DLD1 (cell line): Measurements from ENCODE around the gene RAB14.

ENCODE experiments used
- in situ Hi-C: cut with HindIII; loops from 2 replicates; pipeline ENCODE4 v1.10.0; 2017; ENCODE audit warnings: low sequenced_read_pairs

The RAB14 gene

DNA sequence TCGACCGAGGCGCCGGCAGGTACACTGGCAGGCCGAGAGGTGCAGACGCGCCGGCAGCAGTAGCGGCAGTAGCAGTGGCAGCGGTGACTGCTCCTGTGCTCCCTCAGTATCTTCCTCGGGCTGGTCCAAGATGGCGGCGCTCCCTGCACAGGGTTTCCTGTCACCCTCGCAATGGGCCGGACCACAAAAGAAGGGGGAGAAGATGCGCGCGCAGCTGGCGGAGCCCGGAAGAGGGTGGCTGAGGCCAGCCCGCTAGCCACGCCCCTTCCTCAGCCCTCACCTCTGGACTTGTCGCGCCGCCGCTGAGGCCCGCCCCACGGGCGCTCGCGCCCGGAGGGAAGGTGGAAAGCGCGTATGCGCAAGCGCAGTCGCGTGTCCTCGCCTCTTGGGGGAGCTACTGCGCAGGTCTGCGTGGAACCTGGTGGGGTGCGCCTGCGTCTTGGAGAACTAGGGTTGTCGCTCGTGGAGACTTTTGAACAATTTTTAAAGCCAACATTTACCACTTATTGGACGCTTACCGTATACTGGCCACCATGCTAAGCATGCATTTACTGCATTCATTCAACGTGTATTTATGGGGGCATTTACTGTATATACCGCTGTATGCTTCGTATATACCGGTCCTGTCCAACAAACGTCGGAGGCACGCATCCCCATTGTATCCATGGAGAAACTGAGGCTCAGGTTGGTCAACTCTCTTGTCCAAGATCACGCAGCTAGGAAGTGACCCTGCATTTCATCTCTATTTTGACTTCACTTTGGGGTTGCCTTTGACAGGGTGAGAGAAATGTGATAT lies at the start of gene RAB14:
TSS of gene RAB14 (minus strand) at position 132 of the 796 bp plus-strand sequence. CDS start 8,457 bp downstream, outside the sequence.
- in situ Hi-C loops, result no loop called here

DNA sequence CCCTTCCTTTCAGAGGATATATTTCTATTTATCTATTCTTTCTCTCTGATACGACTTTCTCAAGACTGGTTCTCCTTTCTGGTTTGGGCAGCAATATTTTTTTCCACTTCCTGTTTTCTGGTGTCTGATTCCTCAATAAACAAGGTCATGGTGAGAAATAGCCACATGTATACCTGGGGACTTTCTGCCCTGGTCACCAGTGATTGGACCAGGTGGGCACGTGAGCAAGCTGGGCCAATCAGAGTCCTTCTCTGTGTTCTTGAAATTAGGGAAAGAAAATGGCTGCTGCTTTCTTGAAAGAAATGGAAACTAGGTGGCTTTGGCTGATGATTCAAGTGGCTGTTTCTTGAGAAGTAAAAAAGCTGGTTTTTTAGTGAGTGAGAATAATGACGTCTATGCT lies 47.9 kb upstream of the RAB14 start:
- in situ Hi-C loops, result no loop called here

DNA sequence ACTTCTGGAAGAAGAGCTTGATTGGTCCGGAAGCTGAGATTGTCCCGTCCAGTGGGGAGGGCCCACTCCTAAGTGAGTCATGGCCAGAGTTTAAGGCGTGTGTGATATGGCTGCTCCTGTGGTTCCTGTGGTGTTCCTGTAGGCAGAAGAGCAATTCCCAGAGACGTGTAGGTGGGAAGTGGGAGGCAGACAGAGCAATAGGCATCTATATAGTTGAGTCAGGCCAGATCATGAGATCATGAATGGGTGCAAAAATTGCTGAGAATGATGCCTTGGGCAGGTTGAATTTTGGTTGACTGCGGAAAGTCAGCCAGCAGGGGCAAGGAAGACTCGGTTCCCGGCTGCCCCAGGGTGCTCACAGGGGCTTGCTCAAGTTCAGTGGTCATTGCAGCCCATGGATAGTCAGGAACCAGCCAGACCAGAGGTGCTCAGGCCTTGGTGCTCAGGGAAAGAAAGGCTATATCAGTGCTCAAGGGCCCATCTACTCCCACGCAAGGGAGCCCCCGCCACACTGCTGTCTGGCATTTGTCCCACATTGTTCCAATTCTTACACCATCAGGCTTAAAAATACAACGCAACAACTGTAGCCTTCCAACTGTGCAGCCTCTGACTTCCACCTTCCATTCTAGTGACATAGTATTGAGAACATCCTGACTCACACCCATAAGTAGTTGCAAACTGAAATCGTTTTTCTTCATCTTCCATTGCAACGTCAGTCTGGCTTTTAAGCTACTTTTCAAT lies 45.3 kb upstream of the RAB14 start:
- in situ Hi-C loops, result no loop called here

DNA sequence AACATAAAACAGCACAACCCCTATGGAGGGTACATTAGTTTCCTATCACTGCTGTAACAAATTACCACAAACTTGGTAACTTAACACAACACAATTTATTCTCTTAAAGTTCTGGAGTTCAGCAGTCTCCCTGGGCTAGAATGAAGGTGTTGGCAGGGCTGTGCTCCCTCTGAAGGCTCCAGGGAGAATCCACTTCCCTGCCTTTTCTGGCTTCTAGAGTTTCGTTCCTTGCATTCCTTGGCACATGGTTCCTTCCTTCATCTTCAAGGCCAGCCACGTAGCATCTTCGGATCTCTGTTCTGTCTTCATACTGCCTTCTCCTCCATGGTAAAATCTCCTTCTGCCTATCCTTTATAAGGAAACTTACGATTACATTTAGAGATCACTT lies 41.3 kb upstream of the RAB14 start:
- in situ Hi-C loops, result no loop called here

DNA sequence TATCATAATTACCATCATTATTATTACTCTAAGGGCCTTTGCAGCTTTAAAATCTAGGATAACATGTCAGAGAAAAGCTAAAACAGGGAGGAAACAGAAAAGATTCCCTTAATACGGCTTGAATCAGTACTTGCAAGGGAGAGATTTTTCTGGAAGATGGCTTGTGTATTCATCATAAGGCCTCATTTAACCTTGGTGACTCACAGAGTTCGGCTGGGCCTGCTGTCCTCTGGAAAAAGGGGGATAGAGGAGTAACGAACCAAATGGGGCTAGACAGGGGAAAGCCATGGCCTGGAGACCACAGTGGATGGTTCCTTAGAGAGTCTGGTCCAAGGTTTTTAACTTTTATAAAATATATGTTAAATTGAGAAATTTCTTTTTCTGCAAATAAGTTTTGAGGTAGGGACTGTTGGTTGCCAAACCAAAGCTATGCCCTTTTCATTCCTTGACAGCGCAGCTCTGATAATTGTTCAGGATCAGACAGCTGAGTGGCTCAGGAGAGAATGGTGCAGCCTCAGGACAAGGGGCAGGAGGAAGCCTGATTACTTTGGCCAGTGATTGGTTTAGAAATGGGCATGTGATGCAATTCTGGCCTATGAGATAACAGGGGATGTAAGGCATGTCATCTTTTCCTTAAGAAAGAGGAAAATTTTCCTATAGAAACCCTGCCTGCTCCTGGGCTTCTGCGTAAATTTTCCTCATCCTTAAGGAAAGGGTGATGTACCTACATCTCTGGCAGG lies 40.7 kb upstream of the RAB14 start:
- in situ Hi-C loops, result no loop called here

DNA sequence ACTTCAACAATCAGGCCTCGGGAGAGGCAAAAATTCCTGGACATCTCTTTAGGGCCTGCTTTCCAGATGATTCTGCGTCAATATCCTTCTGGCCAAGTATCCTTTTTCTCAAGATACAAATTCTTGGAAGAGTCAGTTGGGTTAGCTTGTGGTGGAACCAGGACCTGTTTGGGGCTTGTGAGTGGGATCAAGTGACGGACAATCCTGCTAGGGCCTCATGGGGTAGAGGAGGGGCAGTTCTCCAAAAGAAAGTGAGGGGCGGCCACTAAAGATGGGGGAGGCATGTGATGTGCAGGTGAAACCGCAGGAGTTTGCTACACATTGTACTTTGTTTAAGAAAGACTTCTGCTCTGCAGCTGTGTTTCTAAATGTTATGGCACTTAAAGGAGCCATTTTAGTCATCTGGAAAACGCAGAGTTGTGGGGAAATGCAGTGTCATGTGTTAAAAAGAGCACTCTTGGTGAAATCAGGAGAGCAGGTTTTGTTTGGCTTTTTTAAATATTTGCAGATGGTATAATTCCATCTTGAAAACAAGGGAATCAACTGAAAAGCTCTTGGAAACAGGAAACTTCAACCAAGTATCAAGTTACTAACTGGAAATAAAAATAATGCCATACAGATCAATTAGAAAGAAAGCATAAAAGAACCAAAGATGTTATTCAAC lies 38.9 kb upstream of the RAB14 start:
- in situ Hi-C loops, result no loop called here

DNA sequence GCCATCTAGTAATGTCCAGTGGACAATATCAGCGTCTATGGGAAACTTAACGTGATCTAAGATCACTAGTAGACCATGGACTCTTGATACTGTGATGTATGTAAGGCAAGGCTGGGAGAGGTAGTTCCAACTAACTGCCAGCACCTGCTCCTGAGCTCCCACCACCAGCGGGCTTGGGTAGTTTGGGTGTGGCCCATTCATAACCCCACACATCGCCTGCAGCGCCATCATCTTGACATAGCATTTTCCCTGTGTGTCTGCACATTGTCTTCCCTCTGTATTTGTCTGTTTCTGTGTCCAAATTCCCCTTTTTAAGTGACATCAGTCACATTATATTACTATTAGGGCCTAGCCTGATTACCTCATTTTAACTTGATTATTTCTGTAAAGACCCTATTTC lies 38.2 kb upstream of the RAB14 start:
- in situ Hi-C loops, result no loop called here

DNA sequence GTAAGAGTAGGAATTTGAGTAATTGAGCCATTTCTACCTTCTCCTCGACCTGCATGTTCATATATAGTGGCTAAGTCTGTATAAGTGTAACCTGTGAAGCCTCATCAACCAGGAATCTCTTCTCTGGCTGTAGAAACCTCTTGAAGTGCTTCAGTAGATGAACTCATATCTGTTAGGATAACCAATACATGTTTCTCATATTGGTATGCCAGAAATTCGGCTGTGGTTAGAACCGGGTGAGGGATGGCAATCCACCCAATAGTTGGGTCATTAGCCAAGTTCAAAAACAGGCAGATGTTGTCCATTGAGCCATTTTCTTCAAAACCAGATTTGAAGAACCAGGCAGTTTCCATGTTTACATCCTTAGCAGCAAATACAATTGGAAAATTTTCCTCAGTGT lies 37.4 kb upstream of the RAB14 start:
- in situ Hi-C loops, result no loop called here

DNA sequence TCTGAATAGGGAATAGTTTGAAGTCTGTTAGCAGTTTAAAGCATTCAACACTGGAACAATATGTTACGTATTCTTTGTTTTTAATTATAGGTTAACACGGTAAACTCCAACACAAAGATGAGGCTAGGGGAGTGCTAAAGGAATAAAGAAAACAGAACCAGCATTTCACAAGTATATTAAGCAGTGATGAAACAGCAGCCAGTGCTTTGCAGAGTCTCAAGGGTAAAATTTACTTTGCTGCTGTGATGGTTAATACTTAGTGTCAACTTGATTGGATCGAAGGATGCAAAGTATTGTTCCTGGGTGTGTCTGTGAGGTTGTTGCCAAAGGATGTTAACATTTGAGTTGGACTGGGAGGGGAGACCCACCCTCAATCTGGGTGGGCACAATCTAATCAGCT lies 36.2 kb upstream of the RAB14 start:
- in situ Hi-C loops, result no loop called here

DNA sequence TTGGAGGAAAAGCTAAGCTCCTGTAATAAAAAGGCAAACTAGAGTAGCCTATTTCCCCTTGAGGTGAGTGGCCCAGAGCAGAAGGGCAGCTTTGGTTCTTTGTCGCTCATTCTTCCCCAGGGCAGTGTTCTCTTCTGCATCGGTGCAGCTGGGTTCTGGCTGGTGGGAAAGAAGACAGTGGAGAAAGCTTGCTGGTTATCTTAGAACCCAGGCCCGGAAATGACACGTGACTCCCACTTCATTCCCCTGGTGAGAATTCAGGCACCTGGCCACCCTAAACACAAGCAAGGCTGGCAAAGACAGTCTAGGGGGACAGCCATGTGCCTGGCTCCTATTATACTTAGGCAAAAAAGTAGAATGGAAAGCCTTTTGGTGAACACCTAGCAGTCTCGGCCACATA lies 33.8 kb upstream of the RAB14 start:
- in situ Hi-C loops, result no loop called here

DNA sequence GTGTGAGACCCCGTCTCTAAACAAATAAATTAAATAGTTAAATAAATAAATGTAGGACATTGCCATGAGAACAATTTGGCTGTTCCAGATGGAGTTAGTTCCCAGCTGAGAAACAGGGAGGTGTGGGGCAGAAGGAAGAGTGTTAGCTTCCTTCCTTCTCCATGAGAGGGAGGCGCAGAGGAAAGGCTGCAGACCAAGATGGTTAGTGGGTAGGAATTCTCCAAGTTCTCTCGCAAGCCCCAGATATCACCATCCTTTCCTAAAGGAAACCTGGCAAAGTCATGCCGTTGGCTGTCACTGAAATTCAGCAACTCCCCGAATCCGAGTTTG lies 33.1 kb upstream of the RAB14 start:
- in situ Hi-C loops, result no loop called here

DNA sequence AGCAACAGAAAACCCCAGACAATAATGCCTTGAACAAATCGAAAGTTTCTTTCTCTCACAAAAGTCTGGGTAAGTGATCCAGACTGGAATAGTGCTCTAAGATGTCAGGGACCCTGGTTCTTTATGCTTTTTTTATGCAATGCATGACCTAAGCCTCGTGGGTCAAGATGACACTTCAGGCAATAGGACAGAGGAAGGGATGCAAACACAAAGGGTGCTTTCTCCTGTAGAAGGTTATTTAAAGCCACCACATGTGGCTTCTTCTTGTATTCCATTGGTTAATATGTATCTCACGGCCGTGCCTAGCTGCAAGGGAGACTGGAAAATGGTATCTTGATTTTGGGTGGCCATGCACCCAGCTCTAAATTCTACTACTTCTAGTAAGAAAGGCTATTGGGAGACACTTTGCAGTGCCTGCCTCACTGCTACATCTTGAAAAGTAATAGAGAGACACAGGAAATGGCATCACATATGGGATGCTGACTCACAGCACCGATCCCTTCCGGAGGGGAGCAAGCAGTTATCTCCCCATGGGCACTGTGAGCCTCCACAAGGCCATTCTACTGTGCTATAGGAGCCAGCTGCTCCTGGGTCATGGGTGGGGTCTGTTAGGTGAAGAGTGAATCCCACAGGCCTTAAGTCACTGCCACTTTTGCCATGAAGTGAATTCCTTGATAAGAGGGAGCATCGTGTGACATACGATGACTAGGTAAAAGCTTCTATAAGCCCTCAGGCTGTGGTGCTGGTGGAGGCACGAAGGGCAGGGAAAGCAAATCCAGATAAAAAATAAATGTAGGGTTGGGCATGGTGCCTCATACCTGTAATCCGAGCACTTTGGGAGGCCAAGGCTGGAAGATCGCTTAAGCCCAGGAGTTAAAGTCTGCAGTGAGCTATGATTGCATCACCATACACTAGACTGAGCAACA lies 32.5 kb upstream of the RAB14 start:
- in situ Hi-C loops, result no loop called here

DNA sequence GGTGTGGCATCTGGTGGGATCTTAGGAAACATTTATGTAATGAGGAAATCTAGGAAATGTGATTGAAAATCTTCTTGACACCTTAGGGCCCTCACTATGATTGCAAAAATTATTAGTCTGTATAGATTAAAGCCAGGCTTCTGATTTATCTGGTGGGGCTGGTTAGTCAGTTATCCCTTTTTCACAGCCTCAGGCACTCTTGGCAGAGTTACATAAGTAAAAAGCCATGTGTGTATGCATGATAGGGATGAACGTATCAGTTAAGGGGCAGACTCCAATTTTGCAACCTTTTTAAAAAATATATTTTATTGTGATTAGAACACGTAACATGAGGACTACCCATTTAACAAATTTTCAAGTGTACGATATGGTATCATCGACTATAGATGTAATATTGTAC lies 30.6 kb upstream of the RAB14 start:
- in situ Hi-C loops, result no loop called here

DNA sequence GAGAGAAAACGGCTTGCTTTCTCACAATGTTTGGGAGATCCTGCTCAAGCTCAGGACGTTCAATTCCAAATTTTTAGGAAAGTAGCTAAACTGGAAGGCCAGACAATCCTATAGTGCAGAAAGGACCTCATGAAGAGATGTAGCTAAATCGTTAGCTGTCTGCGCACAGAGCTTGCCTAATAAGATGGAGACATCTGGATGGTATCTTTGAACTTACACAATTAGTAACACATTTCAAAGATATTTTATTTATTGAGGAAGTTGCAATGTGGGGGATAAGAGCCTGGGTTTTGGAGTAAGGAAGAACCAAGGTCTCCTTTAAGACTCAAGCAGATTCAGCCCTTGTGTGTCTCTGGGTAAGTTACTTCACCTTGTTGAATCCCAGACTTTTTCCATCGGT lies 28.6 kb upstream of the RAB14 start:
- in situ Hi-C loops, result no loop called here

DNA sequence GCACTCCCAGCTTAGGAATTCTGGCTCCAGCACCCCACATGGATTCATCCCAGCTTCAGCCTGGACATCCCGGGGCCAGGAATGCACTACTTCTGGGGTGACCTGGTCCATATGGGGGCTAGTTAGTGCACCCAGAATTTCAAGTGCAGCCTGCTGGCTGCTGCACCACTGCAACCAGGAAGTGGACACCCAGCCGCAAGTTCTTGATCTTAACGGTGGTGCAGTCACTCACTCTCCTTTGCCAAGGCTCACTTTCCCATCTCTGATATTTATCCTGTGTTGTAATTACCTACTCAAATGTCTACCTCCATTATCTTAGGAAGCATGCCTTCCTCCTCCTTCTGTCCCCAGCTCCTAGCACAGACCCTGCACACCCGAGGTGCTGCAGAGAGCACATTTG lies 26.2 kb upstream of the RAB14 start:
- in situ Hi-C loops, result no loop called here

DNA sequence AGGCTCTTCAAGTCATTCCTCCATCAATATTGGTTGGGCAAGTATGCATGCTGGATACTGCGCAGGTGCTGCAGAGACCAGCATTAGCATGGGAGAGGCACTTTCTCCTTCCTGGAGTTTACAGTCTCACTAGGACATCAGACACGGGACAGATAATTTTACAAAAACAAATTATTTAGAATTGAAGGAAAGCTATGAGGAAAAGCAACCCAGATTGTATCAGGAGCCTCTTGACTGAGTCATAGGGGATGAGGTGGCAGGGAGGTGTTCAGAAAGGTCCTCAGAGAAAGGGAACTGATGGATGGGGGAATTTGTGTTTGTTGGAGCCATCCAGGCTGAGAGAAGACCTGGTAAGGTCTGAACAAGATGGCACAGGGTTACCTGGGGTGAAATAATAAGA lies 24.5 kb upstream of the RAB14 start:
- in situ Hi-C loops, result no loop called here

DNA sequence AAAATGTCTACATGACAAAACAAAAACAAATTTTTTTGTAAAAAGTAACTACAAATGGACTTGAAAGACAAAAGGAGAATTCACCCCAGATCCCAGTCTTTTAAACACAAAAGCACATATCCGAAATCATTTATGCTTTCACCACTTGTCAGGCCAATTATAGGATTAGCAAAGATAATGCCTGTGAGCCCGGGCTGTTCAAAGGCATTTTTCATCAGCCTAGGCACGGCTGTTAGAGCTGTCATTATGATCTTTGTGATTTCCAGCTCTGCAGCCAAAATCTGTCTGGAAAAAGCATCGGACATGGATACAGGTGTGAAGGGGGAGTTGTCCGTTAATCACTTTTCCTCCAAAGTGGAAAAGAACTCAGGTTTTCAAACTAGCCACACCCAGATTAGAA lies 23.6 kb upstream of the RAB14 start:
- in situ Hi-C loops, result no loop called here

DNA sequence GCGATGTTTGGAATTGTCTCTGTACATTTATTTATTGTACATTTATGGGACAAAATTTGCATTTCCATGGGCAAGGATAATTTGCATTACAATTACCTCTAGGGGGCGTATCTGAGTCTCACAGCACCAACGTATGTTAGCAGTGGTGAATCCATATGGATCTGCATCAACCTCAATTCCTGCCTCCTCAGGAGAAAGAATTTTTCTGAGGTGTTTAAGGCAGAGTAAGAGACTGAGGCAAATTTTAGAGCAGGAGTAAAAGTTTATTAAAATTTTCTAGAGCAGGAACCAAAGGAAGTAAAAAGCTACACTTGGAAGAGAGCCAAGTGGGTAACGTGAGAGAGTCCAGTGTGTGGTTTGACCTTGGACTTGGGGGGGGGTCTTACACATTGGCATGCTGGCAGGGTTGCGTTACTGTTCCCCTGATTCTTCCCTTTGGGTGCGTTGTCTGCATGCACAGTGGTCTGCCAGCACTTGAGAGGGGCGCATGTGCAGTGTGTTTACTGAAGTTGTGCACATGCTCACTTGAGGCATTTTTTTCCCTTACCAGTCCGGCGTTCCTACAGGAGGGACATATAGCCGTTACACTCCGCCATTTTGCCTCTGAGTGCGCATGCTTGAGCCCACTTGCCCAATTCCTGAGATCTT lies 21.0 kb upstream of the RAB14 start:
- in situ Hi-C loops, result no loop called here

DNA sequence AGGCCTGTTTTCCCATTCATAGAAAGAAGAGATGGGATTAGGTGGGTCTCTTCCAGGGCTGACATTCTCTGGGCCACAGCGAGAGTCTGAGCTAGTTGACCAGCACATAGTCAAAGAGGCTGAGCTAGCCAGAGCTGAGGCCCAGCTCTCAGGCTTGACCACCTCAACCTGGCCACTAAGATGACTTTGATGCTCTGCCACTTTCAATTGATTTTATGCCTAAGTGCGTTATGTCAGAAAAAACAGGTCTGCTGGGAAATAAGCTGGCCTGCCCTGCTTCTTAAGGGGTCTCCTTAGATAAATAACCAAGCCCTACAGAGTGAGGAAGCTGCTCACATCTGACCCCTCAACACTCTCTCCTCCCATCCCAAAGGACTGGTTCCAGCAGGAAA lies 20.0 kb upstream of the RAB14 start:
- in situ Hi-C loops, result no loop called here
